C1 segment of cervical spinal cord (tissue), 14 donors: ENCODE data around the gene PLXNA4.
"Not testable (repeated sequence)": the region's sequence is repeated elsewhere in the genome, so short reads cannot be mapped to it uniquely, and the experiment has no call there.

Experiments used
- DNase-seq, 14 donors: peaks; one replicate each; lab custom pipeline; 2025; lab: John Stamatoyannopoulos, UW

PLXNA4 gene

DNA sequence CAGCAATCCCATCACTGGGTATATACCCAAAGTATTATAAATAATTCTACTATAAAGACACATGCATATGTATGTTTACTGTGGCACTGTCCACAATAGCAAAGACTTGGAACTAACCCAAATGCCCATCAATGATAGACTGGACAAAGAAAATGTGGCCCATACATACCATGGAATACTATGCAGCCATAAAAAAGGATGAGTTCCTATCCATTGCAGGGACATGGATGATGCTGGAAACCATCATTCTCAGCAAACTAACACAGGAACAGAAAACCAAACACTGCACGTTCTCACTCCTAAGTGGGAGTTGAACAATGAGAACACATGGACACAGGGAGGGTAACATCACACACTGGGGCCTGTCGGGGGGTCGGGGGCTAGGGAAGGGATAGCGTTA is 186.2 kb downstream of the PLXNA4 start:
- not testable (repeated sequence) for DNase-seq

DNA sequence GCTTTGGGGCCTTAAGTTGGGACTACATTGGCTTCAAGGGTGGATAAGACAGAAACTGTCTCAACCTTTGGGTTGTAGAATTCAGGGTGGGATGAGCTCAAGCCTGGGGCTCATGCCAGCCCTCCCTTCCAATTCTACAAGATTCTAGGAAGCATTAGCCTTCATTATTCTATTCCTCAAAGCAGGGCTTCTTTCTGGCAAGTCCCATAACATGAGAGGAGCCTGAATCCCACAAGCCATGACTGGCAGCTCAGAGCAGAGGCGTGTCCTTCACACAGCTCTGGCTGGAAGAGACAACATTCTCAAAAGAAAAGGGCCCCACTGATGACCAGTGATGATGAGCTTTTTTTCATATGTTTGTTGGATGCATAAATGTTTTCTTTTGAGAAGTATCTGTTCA is 187.6 kb downstream of the PLXNA4 start:
- no peak for DNase-seq

- no peak for DNase-seq
These were observed 188.7 kb downstream of the PLXNA4 start for GRCh38 chr7:132387596-132387995.

- peak in 5 of 14 donors; percentile 2 to 53 (median 19) for DNase-seq
These were observed 190.0 kb downstream of the PLXNA4 start for GRCh38 chr7:132386201-132386681.

- no peak for DNase-seq
These were observed 192.3 kb downstream of the PLXNA4 start for GRCh38 chr7:132383962-132384361.

DNA sequence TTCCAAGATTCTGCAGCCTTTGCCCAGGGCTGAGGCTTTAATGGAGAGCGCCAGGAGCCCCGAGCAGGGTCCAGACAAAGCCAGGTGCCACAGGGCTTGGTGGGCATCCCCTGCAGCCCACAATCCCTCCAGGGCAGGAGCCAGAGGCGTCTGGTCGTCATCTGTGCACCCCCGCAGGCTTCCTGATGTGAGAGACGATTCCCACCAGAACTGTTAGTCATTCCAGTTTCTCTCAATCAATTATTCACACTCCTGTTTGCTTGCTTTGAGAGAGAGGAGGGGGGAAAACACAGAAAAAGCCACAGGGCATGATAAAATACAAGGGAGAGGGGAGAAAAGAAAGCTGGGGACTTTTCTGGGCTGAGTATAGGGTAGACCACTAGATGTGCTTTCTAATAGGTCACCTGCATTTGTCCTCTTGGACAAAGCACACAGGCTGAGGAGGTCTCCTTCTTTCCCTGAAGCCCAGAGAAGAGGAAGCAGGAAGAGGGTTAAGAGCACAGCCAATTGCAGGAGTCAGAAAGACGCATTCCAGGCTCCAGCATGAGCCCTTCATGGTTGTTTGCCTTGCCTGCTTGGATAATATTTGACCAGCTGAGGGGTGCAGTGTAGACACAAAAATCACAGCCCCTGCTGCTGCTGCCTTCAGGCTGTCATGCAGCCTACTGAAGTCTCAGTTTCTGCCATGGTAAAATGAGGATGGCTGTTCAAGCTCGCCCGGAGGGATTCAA is 194.4 kb downstream of the PLXNA4 start:
- no peak for DNase-seq

DNA sequence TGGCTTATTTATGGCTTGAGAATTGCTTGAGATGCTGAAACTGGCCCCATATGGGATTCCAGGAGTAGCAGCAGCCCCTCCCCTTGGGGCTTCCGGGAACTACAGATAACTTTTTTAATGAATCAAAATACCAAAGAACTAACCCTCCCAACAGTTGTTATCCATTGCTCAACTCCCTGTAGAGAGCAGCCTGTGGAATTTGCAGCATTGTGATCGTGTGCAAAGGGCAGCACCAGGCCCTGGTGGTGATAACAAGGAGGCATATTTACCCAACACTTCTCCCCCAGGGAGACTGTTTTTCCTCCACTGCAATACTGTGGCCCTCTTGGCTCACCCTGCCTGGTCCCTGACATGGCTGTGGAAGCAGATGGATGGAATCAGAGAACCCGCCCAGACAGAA is 196.2 kb downstream of the PLXNA4 start:
- DNase-seq, result no peak

GRCh38 chr7:132379292-132379691 is 197.0 kb downstream of the PLXNA4 start:
- no peak for DNase-seq

- DNase-seq, result no peak
These were observed 198.3 kb downstream of the PLXNA4 start for GRCh38 chr7:132377703-132378584.

GRCh38 chr7:132377015-132377414 is 199.3 kb downstream of the PLXNA4 start:
- no peak for DNase-seq

DNA sequence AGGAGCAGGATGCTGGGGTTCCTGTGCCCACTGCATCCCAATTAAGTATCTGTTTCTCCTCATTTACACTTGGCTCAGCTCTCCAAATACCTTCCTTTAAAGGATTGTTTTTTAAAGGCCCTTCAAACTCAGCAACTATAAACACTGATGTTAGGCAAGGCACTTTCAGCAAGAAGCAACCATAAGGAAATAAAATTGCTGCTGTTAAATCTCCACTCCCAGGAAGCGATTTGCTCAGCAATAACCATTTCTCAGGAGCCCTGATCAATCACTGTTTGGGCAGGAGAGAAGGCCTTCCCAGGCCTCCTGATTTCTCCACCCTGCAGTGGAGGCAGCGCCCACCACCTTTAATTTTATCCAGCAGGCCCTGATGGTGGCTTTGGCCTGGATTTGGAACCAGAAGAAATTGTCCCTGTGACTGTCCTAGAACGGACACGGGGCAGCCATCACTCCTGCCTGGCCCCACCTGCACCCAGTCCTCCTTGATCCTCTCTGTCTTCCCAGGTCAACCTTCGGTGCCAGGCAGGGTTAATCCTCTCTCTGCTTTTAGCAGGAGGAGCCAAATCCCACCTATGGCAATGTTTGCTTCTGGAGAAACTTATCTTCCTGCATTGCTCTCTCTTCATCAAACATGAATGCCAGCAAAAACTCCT is 199.8 kb downstream of the PLXNA4 start:
- DNase-seq, result no peak

- DNase-seq, result no peak
These were observed 202.4 kb downstream of the PLXNA4 start for GRCh38 chr7:132373879-132374278.

GRCh38 chr7:132373041-132373440 is 203.2 kb downstream of the PLXNA4 start:
- no peak for DNase-seq

GRCh38 chr7:132371948-132372347 is 204.3 kb downstream of the PLXNA4 start:
- DNase-seq, result no peak

DNA sequence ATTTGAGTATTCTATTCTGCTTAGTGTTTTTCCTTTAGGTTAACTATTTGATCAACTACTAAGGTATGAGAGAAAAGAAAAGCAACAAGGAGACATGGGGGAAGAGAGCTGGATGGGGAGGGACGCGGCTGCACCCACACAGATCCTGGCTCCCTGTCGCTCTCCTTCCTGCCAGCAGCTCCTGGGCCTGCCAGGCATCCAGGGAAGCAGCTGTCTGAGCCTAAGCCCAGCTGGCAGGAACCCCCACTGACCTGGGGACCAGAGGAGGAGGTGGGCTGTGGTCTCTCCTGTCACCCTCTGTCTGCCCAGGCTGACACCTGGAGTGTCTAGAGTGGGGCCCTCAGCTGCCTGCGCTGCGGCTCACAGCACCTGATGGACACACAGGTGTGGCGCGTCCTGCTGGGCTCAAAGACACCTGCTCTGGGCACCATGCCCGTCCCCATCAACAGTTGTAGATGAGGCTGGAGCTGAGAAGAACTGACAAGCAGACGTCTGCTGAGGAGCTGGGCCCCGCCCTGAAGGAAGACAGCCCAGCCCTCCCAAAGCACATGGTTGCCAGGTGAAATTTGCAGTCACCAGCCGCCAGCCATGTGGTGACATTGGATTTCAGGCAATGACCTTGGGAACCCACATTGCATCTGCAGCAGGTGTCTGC is 207.9 kb downstream of the PLXNA4 start:
- DNase-seq, result no peak

- no peak for DNase-seq
These were observed 208.5 kb downstream of the PLXNA4 start for GRCh38 chr7:132367795-132368194.

- DNase-seq, result no peak
These were observed 209.3 kb downstream of the PLXNA4 start for GRCh38 chr7:132367004-132367403.

- DNase-seq, result no peak
These were observed 212.0 kb downstream of the PLXNA4 start for GRCh38 chr7:132364226-132364625.

GRCh38 chr7:132362059-132362458 is 214.2 kb downstream of the PLXNA4 start:
- no peak for DNase-seq

DNA sequence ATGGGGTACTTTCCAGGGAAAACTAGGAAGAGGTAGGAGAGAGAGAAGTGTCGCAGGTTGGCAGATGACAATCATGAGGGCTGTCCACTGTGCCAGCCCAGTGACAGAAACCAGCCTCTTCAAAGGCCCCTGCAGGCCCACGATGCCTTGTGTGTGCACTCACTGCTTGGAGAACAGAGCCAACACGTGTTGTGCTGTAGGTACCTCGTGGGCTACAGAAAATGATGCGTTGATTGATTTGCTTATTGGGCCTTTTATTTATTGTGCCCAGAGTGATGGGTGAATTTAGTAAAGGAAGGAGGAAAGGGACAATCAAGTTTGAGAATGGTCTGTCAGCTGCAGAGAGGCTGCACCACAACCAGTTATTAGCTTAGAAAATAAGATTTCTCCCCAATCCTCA is 215.1 kb downstream of the PLXNA4 start:
- DNase-seq, result no peak

DNA sequence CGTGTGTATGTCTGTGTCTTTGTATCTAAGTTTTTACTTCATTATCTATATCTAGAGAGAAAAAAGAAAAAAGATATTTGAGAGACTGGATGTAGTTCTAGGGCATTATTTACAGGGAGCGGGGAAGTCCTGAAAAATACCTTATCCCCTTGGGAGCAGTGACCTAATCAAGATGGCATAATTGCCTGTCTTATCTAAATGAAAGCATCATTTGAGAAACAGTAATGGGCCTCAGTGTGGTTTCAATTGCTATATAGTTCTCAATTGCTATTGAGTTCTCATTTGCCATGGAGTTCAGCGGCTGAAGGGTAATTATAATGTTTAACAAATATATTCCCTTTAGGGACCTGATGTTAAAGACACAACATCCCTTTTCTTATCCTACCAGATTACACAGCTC is 216.5 kb downstream of the PLXNA4 start:
- DNase-seq, result no peak

DNA sequence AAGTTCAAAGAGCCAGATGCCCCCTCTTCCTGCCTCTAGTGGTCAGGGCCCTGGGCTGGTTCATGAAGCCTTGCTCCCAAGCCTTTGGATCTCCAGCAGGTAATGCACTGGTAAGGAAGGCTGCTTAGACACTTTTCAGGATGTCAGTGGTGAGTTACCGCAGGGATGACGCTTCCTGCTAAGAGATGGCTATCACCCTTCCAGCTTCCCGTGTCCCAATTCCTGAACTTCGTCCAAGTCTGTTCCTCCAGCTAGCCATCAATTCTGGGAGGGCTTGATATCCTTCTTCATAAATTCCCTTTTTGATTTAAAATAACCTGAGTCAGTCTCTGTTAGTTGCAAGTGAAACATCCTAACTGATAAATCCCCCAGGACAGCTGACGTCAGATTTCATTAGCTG is 221.2 kb downstream of the PLXNA4 start:
- no peak for DNase-seq
